Mesodermal cell (in vitro differentiated cells): Measurements from ENCODE around the gene KCNQ1OT1.

Experiments used
- H3K27ac ChIP-seq: 2 replicates; pipeline ENCODE4 v1.7.0; 2013; ENCODE audit warnings: mild to moderate bottlenecking, low read depth, low read length, moderate library complexity; ENCODE audit not compliant: severe bottlenecking
- H3K36me3 ChIP-seq: 2 replicates; pipeline ENCODE4 v1.7.1; 2013; ENCODE audit warnings: mild to moderate bottlenecking, low read length, moderate library complexity; ENCODE audit not compliant: control insufficient read depth, insufficient read depth
- H3K4me1 ChIP-seq: one replicate; pipeline ENCODE4 v1.7.1; 2013; ENCODE audit warnings: mild to moderate bottlenecking, low read length; ENCODE audit not compliant: insufficient read depth, control insufficient read depth, poor library complexity, severe bottlenecking
- H3K4me3 ChIP-seq: 2 replicates; pipeline ENCODE4 v1.7.0; 2013; ENCODE audit warnings: low read length, control low read depth, mild to moderate bottlenecking; ENCODE audit not compliant: insufficient read depth, poor library complexity, severe bottlenecking; ENCODE audit errors: extremely low read depth
- H3K9me3 ChIP-seq: 2 replicates; pipeline ENCODE4 v1.7.1; 2013; ENCODE audit warnings: mild to moderate bottlenecking, low read length, moderate library complexity; ENCODE audit not compliant: control insufficient read depth
- WGBS, 2 experiments: methylation state at CpG; one replicate each; pipeline ENCODE4 v1.1.5; 2013; ENCODE audit warnings: missing lambda C conversion rate in 2 of 2; ENCODE audit not compliant: insufficient coverage in 2 of 2; 5-methylcytosine and 5-hydroxymethylcytosine counted together

Gene KCNQ1OT1

GRCh38 chr11:2718817-2719438 is 19.1 kb upstream of the KCNQ1OT1 start:
- 58 to 72% methylated on average over 7 to 8 of the region's 11 CpGs for WGBS, 2 experiments
- no peaks in the 10 kb centered on the region for H3K4me1 ChIP-seq

GRCh38 chr11:2717561-2718325 is 17.9 kb upstream of the KCNQ1OT1 start:
- Histone ChIP-seq H3K4me3 (no peak overlapping the region), H3K9me3 (no peaks in the 10 kb centered on the region), H3K27ac (no peak overlapping the region), H3K36me3 (no peaks in the 10 kb centered on the region), H3K4me1 (no peaks in the 10 kb centered on the region)
- WGBS, 2 experiments = 82 to 96% methylated on average over 15 to 19 of the region's 22 CpGs

More at GRCh38 chr11:2718817-2719438, 19.1 kb upstream of the KCNQ1OT1 start:
- Histone ChIP-seq H3K4me3 (no peak overlapping the region), H3K9me3 (no peaks in the 10 kb centered on the region), H3K36me3 (no peaks in the 10 kb centered on the region), H3K27ac (no peak overlapping the region)

- H3K4me3 ChIP-seq = no peak overlapping the region
- WGBS, 2 experiments = 92 to 96% methylated on average over 12 to 14 of the region's 14 CpGs
- no peak overlapping the region for H3K27ac ChIP-seq
- no peaks in the 10 kb centered on the region for H3K4me1 ChIP-seq
- H3K36me3 ChIP-seq = no peaks in the 10 kb centered on the region
- H3K9me3 ChIP-seq = no peaks in the 10 kb centered on the region
These were observed 16.7 kb upstream of the KCNQ1OT1 start for GRCh38 chr11:2716376-2717095.

- no peak overlapping the region for H3K4me3 ChIP-seq
- no peaks in the 10 kb centered on the region for H3K36me3 ChIP-seq
- no peak overlapping the region for H3K27ac ChIP-seq
- no peaks in the 10 kb centered on the region for H3K4me1 ChIP-seq
- WGBS, 2 experiments = 92% methylated on average over 12 to 15 of the region's 15 CpGs
- peaks cover 4% of the 10 kb centered on the region for H3K9me3 ChIP-seq
These were observed 16.0 kb upstream of the KCNQ1OT1 start for GRCh38 chr11:2715716-2716350.

- Histone ChIP-seq H3K9me3 (peaks cover 10% of the 10 kb centered on the region), H3K4me3 (no peak overlapping the region), H3K36me3 (no peaks in the 10 kb centered on the region), H3K4me1 (no peaks in the 10 kb centered on the region), H3K27ac (no peak overlapping the region)
- WGBS, 2 experiments = 92 to 94% methylated on average over 2 to 6 of the region's 7 CpGs
These were observed 15.1 kb upstream of the KCNQ1OT1 start for GRCh38 chr11:2714871-2715270.

GRCh38 chr11:2714463-2714800 is 14.6 kb upstream of the KCNQ1OT1 start:
- no peaks in the 10 kb centered on the region for H3K36me3 ChIP-seq
- no peak overlapping the region for H3K4me3 ChIP-seq
- H3K4me1 ChIP-seq = no peaks in the 10 kb centered on the region
- peaks cover 10% of the 10 kb centered on the region for H3K9me3 ChIP-seq
- no peak overlapping the region for H3K27ac ChIP-seq
- 95 to 96% methylated on average over 7 to 8 of the region's 9 CpGs for WGBS, 2 experiments

GRCh38 chr11:2713661-2714462 is 14.1 kb upstream of the KCNQ1OT1 start:
- Histone ChIP-seq H3K9me3 (peaks cover 10% of the 10 kb centered on the region), H3K4me3 (no peak overlapping the region), H3K27ac (no peak overlapping the region), H3K4me1 (no peaks in the 10 kb centered on the region), H3K36me3 (no peaks in the 10 kb centered on the region)
- WGBS, 2 experiments = 92 to 94% methylated on average over 17 to 21 of the region's 26 CpGs

GRCh38 chr11:2713094-2713493 is 13.3 kb upstream of the KCNQ1OT1 start:
- H3K27ac ChIP-seq = no peak overlapping the region
- no peaks in the 10 kb centered on the region for H3K4me1 ChIP-seq
- no peak overlapping the region for H3K4me3 ChIP-seq
- WGBS, 2 experiments = 89 to 91% methylated on average over 6 to 8 of the region's 12 CpGs
- H3K36me3 ChIP-seq = no peaks in the 10 kb centered on the region
- peaks cover 10% of the 10 kb centered on the region for H3K9me3 ChIP-seq

- 90 to 97% methylated on average over 3 to 4 of the region's 6 CpGs for WGBS, 2 experiments
- H3K4me3 ChIP-seq = no peak overlapping the region
- no peaks in the 10 kb centered on the region for H3K36me3 ChIP-seq
- H3K4me1 ChIP-seq = no peaks in the 10 kb centered on the region
- no peak overlapping the region for H3K27ac ChIP-seq
- peaks cover 18% of the 10 kb centered on the region for H3K9me3 ChIP-seq
These were observed 11.4 kb upstream of the KCNQ1OT1 start for GRCh38 chr11:2711161-2711560.

GRCh38 chr11:2709429-2709828 is 9.6 kb upstream of the KCNQ1OT1 start:
- Histone ChIP-seq H3K4me1 (no peaks in the 10 kb centered on the region), H3K9me3 (peaks cover 19% of the 10 kb centered on the region), H3K4me3 (no peak overlapping the region), H3K36me3 (no peaks in the 10 kb centered on the region), H3K27ac (peak overlapping the region; percentile 57)
- 87 to 97% methylated on average over 6 to 8 of the region's 8 CpGs for WGBS, 2 experiments
